A673 (cell line): Measurements from ENCODE around the gene FAM83F. TPM values are rescaled to one million over a fixed set of nuclear protein-coding genes. Genes with fewer than 3 reads are reported as not detected.

ENCODE experiments used
- BruUV-seq: library from RNA; stranded (reverse); fragments of 400-500 nt; replicated peaks from 2 replicates; lab custom pipeline; 2021; lab: Mats Ljungman, UMichigan
- CTCF ChIA-PET: fragments of 300-600 bp; sonication (Branson Sonifier 250); formaldehyde crosslinking; loops from one replicate; lab custom pipeline; 2022; ENCODE audit warnings: antibody characterized with exemption; lab: Charles Lee
- POLR2A ChIA-PET: fragments of 300-600 bp; sonication (Branson Sonifier 250); formaldehyde crosslinking; loops from one replicate; lab custom pipeline; 2022; ENCODE audit warnings: antibody characterized with exemption; ENCODE audit not compliant: low non-redundant PET; lab: Charles Lee
- DNase-seq: peaks from one replicate; pipeline ENCODE4 v3.0.0-alpha.2; 2015; ENCODE audit warnings: low spot score
- H3K27ac ChIP-seq: fragments of 200-600 bp; sonication (generic); 2 replicates; pipeline ENCODE4 v1.5.1; 2016; ENCODE audit warnings: mixed run types, low read depth, mild to moderate bottlenecking, mixed read lengths, antibody characterized with exemption, low read length; ENCODE audit not compliant: poor library complexity, severe bottlenecking
- H3K27me3 ChIP-seq: fragments of 200-600 bp; sonication (generic); replicated peaks from 2 replicates; pipeline ENCODE4 v1.6.1; 2017; ENCODE audit warnings: mixed run types, low read depth, mild to moderate bottlenecking, mixed read lengths, antibody characterized with exemption, low read length; ENCODE audit not compliant: insufficient read depth, poor library complexity
- H3K36me3 ChIP-seq: fragments of 200-600 bp; sonication (generic); 2 replicates; pipeline ENCODE4 v1.6.1; 2016; ENCODE audit warnings: mixed run types, mild to moderate bottlenecking, mixed read lengths, antibody characterized with exemption, low read length; ENCODE audit not compliant: insufficient read depth, poor library complexity, severe bottlenecking
- H3K4me1 ChIP-seq: fragments of 200-600 bp; sonication (generic); 2 replicates; pipeline ENCODE4 v1.6.1; 2017; ENCODE audit warnings: mixed run types, mild to moderate bottlenecking, mixed read lengths, antibody characterized with exemption, low read length; ENCODE audit not compliant: insufficient read depth, poor library complexity, severe bottlenecking
- H3K4me3 ChIP-seq: fragments of 200-600 bp; sonication (generic); 2 replicates; pipeline ENCODE4 v1.5.1; 2016; ENCODE audit warnings: low read depth, mixed run types, mild to moderate bottlenecking, mixed read lengths, low read length; ENCODE audit not compliant: poor library complexity, severe bottlenecking
- H3K9me3 ChIP-seq: fragments of 200-600 bp; sonication (generic); 2 replicates; pipeline ENCODE4 v1.6.1; 2016; ENCODE audit warnings: mixed run types, low read depth, mild to moderate bottlenecking, mixed read lengths, antibody characterized with exemption, low read length; ENCODE audit not compliant: poor library complexity, severe bottlenecking
- CTCF ChIP-seq: fragments of 300-800, 200-600 bp; sonication (generic); conservative IDR thresholded peaks from 2 replicates; pipeline ENCODE4 v1.5.1; 2017; ENCODE audit warnings: low read depth, mild to moderate bottlenecking, antibody characterized with exemption, low read length, moderate library complexity, mixed read lengths
- EZH2 ChIP-seq: fragments of 200-600 bp; sonication (generic); IDR thresholded peaks from 2 replicates; pipeline ENCODE4 v1.6.1; 2017; ENCODE audit warnings: borderline replicate concordance, low read depth, mild to moderate bottlenecking, mixed read lengths, antibody characterized with exemption, low read length; ENCODE audit not compliant: poor library complexity, severe bottlenecking
- intact Hi-C: fragments of 100-400 bp; cut with micrococcal nuclease; formaldehyde crosslinking; loops from one replicate; pipeline ENCODE4 v1.10.0; 2022; ENCODE audit not compliant: unreplicated experiment
- total RNA-seq: library from RNA; stranded (reverse); gene quantifications from 2 replicates; pipeline ENCODE4 v1.2.3, GENCODE V29; 2021

Gene FAM83F
- total RNA-seq, 1 experiment from 2014 or later, result not detected

- H3K27me3 ChIP-seq, result peaks cover 72% of the 10 kb centered on the region
- H3K27ac ChIP-seq, result no peak overlapping the region
- no peaks in the 10 kb centered on the region for H3K36me3 ChIP-seq
- intact Hi-C loops, result no loop called here
- DNase-seq, result no peak
- BruUV-seq, result no TSS peak
- H3K4me1 ChIP-seq, result no peaks in the 10 kb centered on the region
- no peak for TF ChIP-seq EZH2
- no peak for TF ChIP-seq CTCF
- H3K9me3 ChIP-seq, result no peaks in the 10 kb centered on the region
- ChIA-PET POLR2A (no interaction called here), CTCF (no interaction called here)
- no peak overlapping the region for H3K4me3 ChIP-seq
These were observed 22.1 kb upstream of the FAM83F start for GRCh38 chr22:39972641-39973040.

GRCh38 chr22:39973656-39974055 lies 21.1 kb upstream of the FAM83F start:
- H3K36me3 ChIP-seq, result no peaks in the 10 kb centered on the region
- peaks cover 77% of the 10 kb centered on the region for H3K27me3 ChIP-seq
- POLR2A ChIA-PET, result no interaction called here
- no TSS peak for BruUV-seq
- no peaks in the 10 kb centered on the region for H3K4me1 ChIP-seq
- intact Hi-C loops, result no loop called here
- CTCF ChIA-PET, result no interaction called here
- no peak for DNase-seq
- no peak for TF ChIP-seq EZH2
- no peak for TF ChIP-seq CTCF
- no peak overlapping the region for H3K4me3 ChIP-seq
- H3K9me3 ChIP-seq, result no peaks in the 10 kb centered on the region
- no peak overlapping the region for H3K27ac ChIP-seq

GRCh38 chr22:39974065-39974464 lies 20.7 kb upstream of the FAM83F start:
- H3K9me3 ChIP-seq, result no peaks in the 10 kb centered on the region
- H3K36me3 ChIP-seq, result no peaks in the 10 kb centered on the region
- no peak overlapping the region for H3K4me3 ChIP-seq
- H3K27ac ChIP-seq, result no peak overlapping the region
- peaks cover 75% of the 10 kb centered on the region for H3K27me3 ChIP-seq
- intact Hi-C loops, result no loop called here
- BruUV-seq, result no TSS peak
- no peaks in the 10 kb centered on the region for H3K4me1 ChIP-seq
- CTCF ChIA-PET, result no interaction called here
- POLR2A ChIA-PET, result no interaction called here
- no peak for DNase-seq
- TF ChIP-seq EZH2 (no peak), CTCF (no peak)
